Large intestine (tissue), 12 donors: ENCODE results near the gene DAO. TPM values are rescaled to one million over a fixed set of nuclear protein-coding genes. Genes with fewer than 3 reads are reported as not detected.

Experiments
- DNase-seq, 2 donors: peaks; one replicate each; pipeline versions ENCODE4 v3.0.0 to v3.0.0-alpha.2; 2013
- H3K27ac ChIP-seq: one replicate; pipeline ENCODE4 v1.5.1; 2013; ENCODE audit warnings: low read length
- H3K27me3 ChIP-seq: 2 replicates; pipeline ENCODE4 v1.6.1; 2013; ENCODE audit warnings: low read length; ENCODE audit not compliant: control insufficient read depth, insufficient read depth
- H3K36me3 ChIP-seq: 2 replicates; pipeline ENCODE4 v1.6.1; 2013; ENCODE audit warnings: low read length; ENCODE audit not compliant: control insufficient read depth, insufficient read depth
- H3K4me1 ChIP-seq: one replicate; pipeline ENCODE4 v1.6.1; 2013; ENCODE audit warnings: low read length; ENCODE audit not compliant: control insufficient read depth, insufficient read depth
- H3K4me3 ChIP-seq: one replicate; pipeline ENCODE4 v1.5.1; 2013; ENCODE audit warnings: low read length
- H3K9me3 ChIP-seq: one replicate; pipeline ENCODE4 v1.6.1; 2013; ENCODE audit warnings: mild to moderate bottlenecking, low read depth, low read length, moderate library complexity; ENCODE audit not compliant: control insufficient read depth
- WGBS: methylation state at CpG from one replicate; pipeline ENCODE4 v1.1.5; 2013; ENCODE audit warnings: low lambda C conversion rate; ENCODE audit not compliant: insufficient coverage; 5-methylcytosine and 5-hydroxymethylcytosine counted together
- long read RNA-seq, 11 donors: transcript quantifications; one replicate each; lab custom pipeline, GENCODE V29; 2026
- polyA plus RNA-seq: library from polyadenylated mRNA; unstranded; fragments of 120-200 nt; gene quantifications from one replicate; pipeline ENCODE4 v1.2.1, GENCODE V29; 2013

DAO gene
- not detected for polyA plus RNA-seq
- long read RNA-seq, donor 1, result 0 reads
- long read RNA-seq, donor 2, result 0 reads
- long read RNA-seq, donor 3, result 0 reads
- long read RNA-seq, donor 4, result 0 reads
- long read RNA-seq, donor 5, result 0 reads
- long read RNA-seq, donor 6, result 0 reads
- long read RNA-seq, donor 7, result 0 reads
- long read RNA-seq, donor 8, result 0 reads
- long read RNA-seq, donor 9, result 0 reads
- long read RNA-seq, donor 10, result 0 reads
- long read RNA-seq, donor 11, result 0 reads

DNA sequence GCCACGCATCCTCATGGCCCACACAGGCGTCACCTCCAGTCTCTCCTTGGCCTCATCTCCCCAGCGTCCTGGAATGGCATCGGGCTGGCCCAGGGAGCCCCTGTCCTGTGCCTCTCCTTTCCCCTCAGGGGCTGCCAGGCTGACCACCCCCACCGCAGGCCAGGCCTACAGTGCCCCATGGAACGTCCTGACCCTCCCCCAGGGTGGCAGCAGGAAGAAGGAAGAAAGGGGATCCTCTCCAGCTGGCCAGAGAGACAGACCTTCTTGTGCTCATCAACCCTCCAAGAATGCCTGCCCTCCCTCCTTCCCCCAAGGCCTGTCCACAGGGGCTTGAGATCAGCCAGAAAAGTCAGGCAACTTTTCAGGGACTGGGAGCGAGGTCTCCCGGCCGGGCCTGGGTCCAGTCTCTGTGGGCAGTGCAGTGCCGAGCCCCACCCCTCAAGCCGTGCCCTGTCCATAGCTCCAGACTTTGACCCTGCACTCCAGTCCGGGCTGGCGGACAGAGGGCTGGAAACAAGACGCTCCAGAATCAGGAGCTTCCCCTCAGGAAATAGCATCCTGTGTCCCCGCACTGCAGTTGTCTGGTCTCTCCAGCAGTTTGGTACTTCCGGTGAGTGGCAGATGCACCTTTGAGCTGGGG is at the start of gene DAO:
Gene DAO, plus strand, starts transcription at position 478 of the 640 bp plus-strand sequence. CDS start 4,915 bp downstream, outside the sequence.
- no CpG with 5 or more reads among the region's 16 CpGs for WGBS
- no peak for DNase-seq
- H3K27ac ChIP-seq, result no peak within 1 kb of the TSS

GRCh38 chr12:108831309-108831991 is 48.4 kb upstream of the DAO start:
- Histone ChIP-seq H3K4me1 (peaks cover 10% of the 10 kb centered on the region), H3K4me3 (no peak overlapping the region), H3K9me3 (no peaks in the 10 kb centered on the region), H3K27me3 (no peaks in the 10 kb centered on the region), H3K27ac (no peak overlapping the region), H3K36me3 (peaks cover 68% of the 10 kb centered on the region)
- no peak for DNase-seq
- no CpG with 5 or more reads among the region's 11 CpGs for WGBS

More for the DNA sequence above, at the start of gene DAO:
- Histone ChIP-seq H3K36me3 (no peaks in the 10 kb centered on the region), H3K4me1 (no peaks in the 10 kb centered on the region), H3K9me3 (peaks cover 5% of the 10 kb centered on the region), H3K27me3 (peaks cover 4% of the 10 kb centered on the region), H3K4me3 (no peak within 1 kb of the TSS)

GRCh38 chr12:108832208-108832607 is 47.7 kb upstream of the DAO start:
- 80% methylated on average over 1 of the region's 6 CpGs for WGBS
- peak overlapping the region; percentile 77 for H3K27ac ChIP-seq
- H3K4me3 ChIP-seq, result no peak overlapping the region
- no peaks in the 10 kb centered on the region for H3K27me3 ChIP-seq
- no peaks in the 10 kb centered on the region for H3K9me3 ChIP-seq
- H3K36me3 ChIP-seq, result peaks cover 70% of the 10 kb centered on the region
- H3K4me1 ChIP-seq, result peaks cover 8% of the 10 kb centered on the region
- no peak for DNase-seq

- DNase-seq, result peak in 1 of 2 donors; percentile 45
- peaks cover 65% of the 10 kb centered on the region for H3K36me3 ChIP-seq
- WGBS, result no CpG with 5 or more reads among the region's 10 CpGs
- H3K4me1 ChIP-seq, result peaks cover 8% of the 10 kb centered on the region
- peak overlapping the region; percentile 77 for H3K27ac ChIP-seq
- no peaks in the 10 kb centered on the region for H3K9me3 ChIP-seq
- no peak overlapping the region for H3K4me3 ChIP-seq
- no peaks in the 10 kb centered on the region for H3K27me3 ChIP-seq
These were observed 47.0 kb upstream of the DAO start for GRCh38 chr12:108832730-108833354.

DNA sequence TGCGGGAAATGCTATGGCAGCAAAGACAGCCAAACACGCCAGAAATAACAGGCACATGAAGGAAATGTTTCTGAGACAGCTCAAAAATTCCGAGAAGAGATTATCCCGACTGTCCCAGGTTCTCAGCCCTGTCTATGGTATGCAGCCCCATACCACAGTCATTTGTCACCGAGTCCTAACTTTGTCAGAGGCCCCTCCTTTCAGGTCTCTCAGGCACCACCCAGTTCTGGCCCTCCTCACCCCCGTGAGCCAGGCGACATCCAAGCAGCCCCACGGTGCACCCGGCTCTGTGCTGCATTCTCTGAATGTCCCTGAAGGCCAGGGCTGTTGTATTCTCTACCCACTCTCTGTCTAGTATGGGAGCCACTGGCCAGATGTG is 46.5 kb upstream of the DAO start:
- no peak for DNase-seq
- H3K27ac ChIP-seq, result peak overlapping the region; percentile 77
- no CpG with 5 or more reads among the region's 9 CpGs for WGBS
- no peak overlapping the region for H3K4me3 ChIP-seq
- H3K27me3 ChIP-seq, result no peaks in the 10 kb centered on the region
- no peaks in the 10 kb centered on the region for H3K9me3 ChIP-seq
- peaks cover 64% of the 10 kb centered on the region for H3K36me3 ChIP-seq
- H3K4me1 ChIP-seq, result peaks cover 8% of the 10 kb centered on the region

DNA sequence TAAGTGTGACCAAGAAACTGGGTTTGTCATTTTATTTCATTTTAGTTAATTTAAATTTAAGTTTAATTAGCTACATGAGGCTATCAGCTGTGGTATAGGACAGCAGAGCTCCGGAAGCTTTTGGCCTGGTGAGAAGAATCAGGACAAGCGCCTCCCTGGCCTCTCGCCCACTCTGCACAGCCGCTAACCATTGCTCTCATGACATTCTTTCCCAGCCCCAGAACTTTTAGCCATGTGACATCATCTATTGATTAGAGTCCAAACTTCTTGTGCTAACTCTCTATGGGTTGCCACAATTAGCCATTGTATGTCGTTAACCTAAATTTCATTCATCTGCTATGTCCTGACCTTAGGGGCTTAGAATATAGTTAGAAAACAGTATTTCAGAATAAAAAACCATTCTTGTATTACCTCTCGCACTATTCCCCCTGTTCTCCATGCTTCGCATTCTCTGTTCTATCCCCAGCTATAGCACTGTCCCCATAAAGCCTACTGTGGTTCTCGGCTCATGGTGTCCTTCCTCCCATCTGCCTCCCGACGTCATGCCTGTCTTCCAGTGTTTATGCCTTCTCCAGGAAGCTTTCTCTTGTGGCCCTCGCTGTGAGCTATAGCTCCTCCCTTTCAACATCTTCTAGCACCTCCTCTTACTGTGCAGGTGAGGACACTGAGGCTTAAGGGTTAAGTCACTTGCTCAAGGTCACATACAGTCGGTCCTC is 46.0 kb upstream of the DAO start:
- peak in 1 of 2 donors; percentile 25 for DNase-seq
- WGBS, result 83% methylated on average over 6 of the region's 12 CpGs
- no peak overlapping the region for H3K4me3 ChIP-seq
- no peaks in the 10 kb centered on the region for H3K27me3 ChIP-seq
- no peaks in the 10 kb centered on the region for H3K9me3 ChIP-seq
- H3K36me3 ChIP-seq, result peaks cover 62% of the 10 kb centered on the region
- peak overlapping the region; percentile 77 for H3K27ac ChIP-seq
- H3K4me1 ChIP-seq, result peaks cover 8% of the 10 kb centered on the region

DNA sequence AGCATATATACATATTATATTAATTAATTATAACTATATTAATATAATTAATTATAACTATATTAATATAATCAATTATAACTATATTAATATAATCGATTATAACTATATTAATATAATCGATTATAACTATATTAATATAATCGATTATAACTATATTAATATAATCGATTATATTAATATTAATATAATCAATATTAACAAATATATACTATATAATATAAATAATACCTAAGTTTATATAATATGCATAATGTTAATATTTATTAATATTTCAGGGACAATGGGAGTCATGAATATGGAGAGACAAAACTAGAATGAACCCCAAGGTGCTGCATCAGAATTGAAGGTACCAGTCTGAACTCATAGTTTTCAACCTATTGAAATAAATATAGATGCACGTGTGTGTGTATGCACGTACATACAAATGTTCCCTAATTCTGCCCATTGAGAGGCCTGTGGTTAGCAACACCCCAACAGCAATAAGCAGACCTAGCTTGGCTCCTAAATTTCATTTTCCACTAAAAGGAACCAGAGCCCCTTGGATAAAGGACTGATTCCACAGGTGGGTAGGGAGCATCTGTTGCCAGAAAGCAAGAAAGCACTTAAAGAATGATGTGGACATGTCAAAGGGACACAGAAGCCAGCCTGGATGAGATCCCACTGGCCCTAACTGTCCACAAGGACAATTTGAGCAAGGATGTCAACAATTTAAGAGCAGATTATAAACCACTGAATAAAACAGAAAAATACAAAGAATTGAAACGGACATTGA is 43.8 kb upstream of the DAO start:
- Histone ChIP-seq H3K4me3 (no peak overlapping the region), H3K36me3 (peaks cover 53% of the 10 kb centered on the region), H3K4me1 (peaks cover 12% of the 10 kb centered on the region), H3K27me3 (no peaks in the 10 kb centered on the region), H3K27ac (no peak overlapping the region), H3K9me3 (no peaks in the 10 kb centered on the region)
- WGBS, result 90% methylated on average over 5 of the region's 7 CpGs
- no peak for DNase-seq

DNA sequence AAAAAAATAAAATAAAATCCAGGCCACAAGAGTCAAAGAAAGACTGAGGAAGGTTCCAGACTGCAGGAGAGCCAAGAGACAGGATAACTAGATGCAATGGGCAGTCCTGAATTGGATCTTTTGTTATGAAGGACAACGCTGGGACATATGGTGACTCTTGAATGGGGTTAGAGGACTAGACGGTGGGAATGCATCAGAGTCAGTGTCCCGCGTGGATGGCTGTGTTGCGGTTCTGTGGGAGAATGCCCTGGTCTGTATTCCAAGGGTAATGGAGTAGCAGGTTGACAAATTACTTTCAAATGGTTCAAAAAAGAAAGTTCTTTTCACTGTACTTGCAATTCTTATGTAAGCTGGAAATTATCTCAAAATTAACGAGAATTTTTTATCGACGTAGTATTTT is 42.7 kb upstream of the DAO start:
- 100% methylated on average over 4 of the region's 8 CpGs for WGBS
- no peaks in the 10 kb centered on the region for H3K27me3 ChIP-seq
- peaks cover 12% of the 10 kb centered on the region for H3K4me1 ChIP-seq
- DNase-seq, result no peak
- peaks cover 43% of the 10 kb centered on the region for H3K36me3 ChIP-seq
- no peaks in the 10 kb centered on the region for H3K9me3 ChIP-seq
- H3K4me3 ChIP-seq, result no peak overlapping the region
- no peak overlapping the region for H3K27ac ChIP-seq

DNA sequence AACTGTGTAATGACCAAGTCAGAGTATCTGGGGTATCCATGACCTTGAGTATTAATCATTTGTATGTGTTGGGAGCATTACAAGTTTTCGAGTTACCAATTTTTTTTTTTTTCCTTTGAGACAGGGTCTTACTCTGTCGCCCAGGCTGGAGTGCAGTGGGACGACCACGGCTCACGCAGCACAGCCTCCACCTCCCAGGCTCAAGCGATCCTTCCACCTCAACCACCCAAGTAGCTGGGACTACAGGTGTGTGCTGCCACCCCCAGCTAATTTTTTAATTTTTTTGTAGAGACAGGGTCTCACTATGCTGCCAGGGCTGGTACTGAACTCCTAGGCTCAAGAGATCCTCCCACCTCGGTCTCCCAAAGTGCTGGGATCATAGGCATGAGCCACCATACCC is 42.2 kb upstream of the DAO start:
- H3K4me3 ChIP-seq, result no peak overlapping the region
- H3K27ac ChIP-seq, result peak overlapping the region; percentile 42
- no peaks in the 10 kb centered on the region for H3K9me3 ChIP-seq
- peaks cover 42% of the 10 kb centered on the region for H3K36me3 ChIP-seq
- no peaks in the 10 kb centered on the region for H3K27me3 ChIP-seq
- peaks cover 12% of the 10 kb centered on the region for H3K4me1 ChIP-seq
- no peak for DNase-seq
- no CpG with 5 or more reads among the region's 7 CpGs for WGBS
